PFSK-1 (cell line): ENCODE results near the gene HNRNPA2B1.

ENCODE experiments used
- FOXP2 ChIP-seq: optimal IDR thresholded peaks from 2 replicates; pipeline ENCODE3; 2011; ENCODE audit warnings: borderline replicate concordance, control low read depth, inconsistent platforms; ENCODE audit not compliant: insufficient read depth; ENCODE audit errors: extremely low read length, extremely low read depth
- POLR2AphosphoS5 ChIP-seq: IDR thresholded peaks from 2 replicates; pipeline ENCODE4 v1.6.1; 2012; ENCODE audit warnings: low read depth, mild to moderate bottlenecking, control low read depth, low read length, moderate library complexity
- SIN3A ChIP-seq: IDR thresholded peaks from 2 replicates; pipeline ENCODE4 v1.6.1; 2012; ENCODE audit warnings: mild to moderate bottlenecking, low read length, moderate library complexity, borderline replicate concordance; ENCODE audit not compliant: insufficient read depth
- TAF1 ChIP-seq: IDR thresholded peaks from 2 replicates; pipeline ENCODE4 v1.6.1; 2012; ENCODE audit warnings: low read length, control low read depth, borderline replicate concordance; ENCODE audit not compliant: insufficient read depth
- TF ChIP-seq, protein P1 (sequence below), 2 experiments: IDR thresholded peaks; 2 replicates each; pipeline versions ENCODE4 v1.6.1 to v1.8.0; 2011 to 2012; ENCODE audit warnings: low read depth in 2 of 2, low read length in 2 of 2, control low read depth in 1 of 2, inconsistent platforms in 1 of 2, mild to moderate bottlenecking in 1 of 2, moderate library complexity in 1 of 2; ENCODE audit not compliant: insufficient read depth in 1 of 2

The HNRNPA2B1 gene

DNA sequence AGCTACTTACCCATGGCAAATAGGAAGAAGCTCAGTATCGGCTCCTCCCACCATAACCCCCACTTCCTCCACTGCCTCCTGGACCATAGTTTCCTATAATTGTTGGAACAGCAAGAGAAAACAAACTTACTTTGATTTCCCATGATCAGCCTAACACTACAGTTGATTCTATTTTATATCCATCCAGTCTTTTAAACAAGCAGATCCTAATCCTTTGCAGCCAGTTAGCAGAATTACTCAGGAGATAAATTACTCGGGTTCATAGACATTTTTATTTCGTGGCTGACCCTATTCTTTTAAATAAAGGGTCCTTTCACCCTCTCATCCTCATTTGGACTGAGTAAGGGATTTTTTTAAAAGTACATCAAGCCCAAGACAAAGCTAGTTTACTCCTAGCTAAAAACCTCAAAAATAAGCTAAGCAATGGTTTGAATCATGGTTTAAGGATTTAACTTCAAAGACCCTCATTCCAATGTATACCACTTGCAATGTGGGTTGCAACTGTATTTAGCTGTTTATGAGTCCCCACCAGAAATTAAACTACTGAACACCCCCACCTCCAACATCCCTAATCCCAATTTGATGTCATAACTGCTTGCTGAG is 8.0 kb downstream of the HNRNPA2B1 start:
- TF ChIP-seq POLR2AphosphoS5 (no peak), FOXP2 (no peak), SIN3A (no peak), TAF1 (no peak)
- TF ChIP-seq, protein P1, sequence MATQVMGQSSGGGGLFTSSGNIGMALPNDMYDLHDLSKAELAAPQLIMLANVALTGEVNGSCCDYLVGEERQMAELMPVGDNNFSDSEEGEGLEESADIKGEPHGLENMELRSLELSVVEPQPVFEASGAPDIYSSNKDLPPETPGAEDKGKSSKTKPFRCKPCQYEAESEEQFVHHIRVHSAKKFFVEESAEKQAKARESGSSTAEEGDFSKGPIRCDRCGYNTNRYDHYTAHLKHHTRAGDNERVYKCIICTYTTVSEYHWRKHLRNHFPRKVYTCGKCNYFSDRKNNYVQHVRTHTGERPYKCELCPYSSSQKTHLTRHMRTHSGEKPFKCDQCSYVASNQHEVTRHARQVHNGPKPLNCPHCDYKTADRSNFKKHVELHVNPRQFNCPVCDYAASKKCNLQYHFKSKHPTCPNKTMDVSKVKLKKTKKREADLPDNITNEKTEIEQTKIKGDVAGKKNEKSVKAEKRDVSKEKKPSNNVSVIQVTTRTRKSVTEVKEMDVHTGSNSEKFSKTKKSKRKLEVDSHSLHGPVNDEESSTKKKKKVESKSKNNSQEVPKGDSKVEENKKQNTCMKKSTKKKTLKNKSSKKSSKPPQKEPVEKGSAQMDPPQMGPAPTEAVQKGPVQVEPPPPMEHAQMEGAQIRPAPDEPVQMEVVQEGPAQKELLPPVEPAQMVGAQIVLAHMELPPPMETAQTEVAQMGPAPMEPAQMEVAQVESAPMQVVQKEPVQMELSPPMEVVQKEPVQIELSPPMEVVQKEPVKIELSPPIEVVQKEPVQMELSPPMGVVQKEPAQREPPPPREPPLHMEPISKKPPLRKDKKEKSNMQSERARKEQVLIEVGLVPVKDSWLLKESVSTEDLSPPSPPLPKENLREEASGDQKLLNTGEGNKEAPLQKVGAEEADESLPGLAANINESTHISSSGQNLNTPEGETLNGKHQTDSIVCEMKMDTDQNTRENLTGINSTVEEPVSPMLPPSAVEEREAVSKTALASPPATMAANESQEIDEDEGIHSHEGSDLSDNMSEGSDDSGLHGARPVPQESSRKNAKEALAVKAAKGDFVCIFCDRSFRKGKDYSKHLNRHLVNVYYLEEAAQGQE (IDR thresholded peaks at IDR 0.05; ENCODE audit: insufficient read depth in 1 of 2, low read depth in 2 of 2, low read length in 2 of 2) = no peak

DNA sequence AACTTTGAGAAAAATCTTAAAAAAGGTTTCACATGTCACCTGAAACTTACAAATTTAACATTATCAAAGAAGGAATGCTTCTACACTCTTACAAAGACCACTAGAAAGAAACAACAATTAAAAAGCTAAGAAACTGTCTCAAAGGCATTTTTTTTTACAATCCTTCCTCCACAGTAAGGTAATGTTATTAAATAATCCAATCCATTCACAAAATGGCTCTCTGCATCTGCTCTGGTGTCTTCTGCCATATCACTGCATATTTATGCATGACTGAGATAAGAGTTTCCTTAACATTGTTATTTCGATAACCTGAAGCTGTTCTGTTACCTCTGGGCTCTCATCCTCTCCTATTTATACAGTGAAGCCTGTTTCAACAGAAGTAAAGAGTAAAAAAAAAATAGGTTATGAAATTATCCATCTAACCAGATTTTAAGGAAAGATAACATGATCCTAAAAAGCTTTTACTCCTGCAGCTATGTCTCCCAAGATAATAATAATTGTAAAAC is 8.5 kb downstream of the HNRNPA2B1 start:
- TF ChIP-seq FOXP2 (no peak), TAF1 (no peak), SIN3A (no peak), POLR2AphosphoS5 (no peak)
- TF ChIP-seq, protein P1 (IDR thresholded peaks at IDR 0.05; ENCODE audit: insufficient read depth in 1 of 2, low read depth in 2 of 2, low read length in 2 of 2) = no peak

DNA sequence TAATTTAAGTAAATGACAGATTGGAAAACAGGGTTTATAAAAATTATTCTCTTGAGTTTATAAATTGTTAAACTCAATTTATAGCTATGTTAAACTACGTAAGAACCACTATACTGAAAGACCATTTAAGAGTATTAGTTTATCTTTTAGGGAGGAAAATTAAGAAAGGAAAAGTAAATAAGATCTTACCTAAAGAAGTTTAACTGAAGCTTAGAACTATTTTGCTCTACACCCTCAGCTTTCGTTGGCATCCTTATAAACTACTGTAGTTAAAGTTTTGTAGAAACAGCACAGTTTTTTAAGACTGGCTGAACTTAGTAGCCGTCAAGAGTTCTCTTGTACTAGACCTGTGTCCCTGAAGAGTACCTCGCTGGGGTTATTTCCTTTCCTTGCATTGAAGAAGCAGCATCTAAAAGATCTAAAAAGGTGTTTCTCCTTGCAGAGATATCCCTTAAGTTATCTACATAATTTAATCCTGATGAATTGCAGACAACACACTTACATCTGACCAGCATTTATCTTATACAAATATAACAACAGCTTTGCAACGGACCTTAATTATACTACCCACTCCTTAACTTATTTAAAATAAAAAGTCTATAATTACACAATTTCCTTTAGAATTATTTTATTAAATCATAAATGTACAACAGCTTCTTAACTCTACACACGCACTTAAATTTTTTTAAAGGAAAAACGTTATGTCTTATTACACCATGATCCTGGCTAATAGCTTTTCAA is 9.1 kb downstream of the HNRNPA2B1 start:
- peak; percentile 74; the same call in 1 of the 2 replicates for TF ChIP-seq POLR2AphosphoS5
- no peak for TF ChIP-seq TAF1

DNA sequence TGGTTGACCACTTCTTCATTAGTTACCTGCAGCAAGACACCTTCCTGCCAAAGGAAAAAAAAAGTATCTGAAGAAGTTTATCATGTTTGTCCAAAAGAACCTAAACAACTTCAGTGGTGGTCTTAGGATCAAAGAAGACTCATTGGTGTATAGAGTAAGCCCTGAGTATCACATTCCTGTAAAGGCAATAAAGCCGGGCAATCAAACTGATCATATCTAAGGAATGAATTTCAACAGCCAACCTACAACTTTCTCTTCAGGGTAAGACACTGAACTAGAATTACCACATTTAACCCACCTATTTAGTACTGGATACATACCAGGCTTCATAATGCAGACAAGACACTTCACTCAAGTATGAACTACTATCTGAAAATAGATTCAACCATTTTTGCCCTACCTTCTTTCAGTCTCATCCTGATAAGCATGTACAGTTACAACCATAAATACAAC is 10.1 kb downstream of the HNRNPA2B1 start:
- TF ChIP-seq FOXP2 (no peak), TAF1 (no peak), SIN3A (no peak), POLR2AphosphoS5 (no peak)
- TF ChIP-seq, protein P1 (IDR thresholded peaks at IDR 0.05; ENCODE audit: insufficient read depth in 1 of 2, low read depth in 2 of 2, low read length in 2 of 2) = no peak

DNA sequence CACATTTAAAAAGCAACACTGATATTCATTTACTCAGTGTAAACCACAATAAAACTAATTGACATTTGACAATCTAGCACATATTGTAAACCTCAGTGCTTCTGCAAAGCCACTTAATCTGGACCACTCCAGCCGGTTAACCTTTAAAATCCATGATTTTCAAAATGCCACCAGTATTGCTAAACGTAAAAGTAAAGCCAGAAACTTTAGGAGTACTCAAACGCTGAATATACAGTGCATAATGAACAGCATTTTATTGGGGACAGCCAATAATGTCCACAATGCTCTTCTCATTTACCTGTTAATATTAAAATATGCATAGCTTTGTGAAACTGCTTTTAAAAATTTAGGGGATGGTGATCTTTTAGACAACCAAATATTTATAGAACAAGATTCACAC is 10.8 kb downstream of the HNRNPA2B1 start:
- TF ChIP-seq TAF1 (no peak), POLR2AphosphoS5 (no peak), SIN3A (no peak), FOXP2 (no peak)
- TF ChIP-seq, protein P1 (IDR thresholded peaks at IDR 0.05; ENCODE audit: insufficient read depth in 1 of 2, low read depth in 2 of 2, low read length in 2 of 2) = no peak
